HEK293 (cell line): ENCODE measurements around the gene MEGF6.

Experiments
- CTCF ChIA-PET: fragments of 350-600 bp; formaldehyde crosslinking; extraction: SDS; loops from one replicate; lab custom pipeline; 2021; ENCODE audit warnings: antibody characterized with exemption; lab: Yijun Ruan, JAX
- POLR2A ChIA-PET: fragments of 300-600 bp; formaldehyde crosslinking; extraction: SDS; loops from one replicate; lab custom pipeline; 2020; ENCODE audit warnings: antibody characterized with exemption, inconsistent platforms; lab: Yijun Ruan, JAX
- H3K27ac ChIP-seq: fragments of 200-500 bp; sonication (Bioruptor generic); 2 replicates; pipeline ENCODE4 v1.5.1; 2014; ENCODE audit warnings: low read depth, low read length, control low read depth, inconsistent platforms; ENCODE audit errors: extremely low read depth
- H3K36me3 ChIP-seq, 2 experiments: fragments of 200-500 bp in 1 of 2; sonication (Bioruptor generic) in 1 of 2; 1 replicate in 1 of 2; 2 replicates in 1 of 2; pipeline ENCODE4 v1.5.1; 2014 to 2017; ENCODE audit warnings: inconsistent platforms in 2 of 2, low read length in 2 of 2; ENCODE audit not compliant: control insufficient read depth in 2 of 2, insufficient read depth in 1 of 2
- H3K4me1 ChIP-seq: fragments of 200-500 bp; sonication (Bioruptor generic); 2 replicates; pipeline ENCODE4 v1.5.1; 2014; ENCODE audit warnings: mild to moderate bottlenecking, low read length, inconsistent platforms; ENCODE audit not compliant: control insufficient read depth, insufficient read depth
- H3K4me3 ChIP-seq: 2 replicates; pipeline ENCODE4 v1.5.1; 2011; ENCODE audit warnings: low read depth, mild to moderate bottlenecking, control low read depth, low read length, moderate library complexity
- H3K9me3 ChIP-seq: fragments of 200-500 bp; sonication (Bioruptor generic); 2 replicates; pipeline ENCODE4 v1.5.1; 2014; ENCODE audit warnings: low read depth, low read length, inconsistent platforms; ENCODE audit not compliant: control insufficient read depth, insufficient read depth
- GLIS2 ChIP-seq: fragments of 450-650 bp; formaldehyde crosslinking; IDR thresholded peaks from 2 replicates; pipeline ENCODE4 v1.5.1; 2016; ENCODE audit warnings: missing biosample characterization, missing genetic modification characterization
- KLF1 ChIP-seq: fragments of 450-650 bp; formaldehyde crosslinking; IDR thresholded peaks from 2 replicates; pipeline ENCODE4 v1.5.1; 2016; ENCODE audit warnings: missing biosample characterization, missing genetic modification characterization
- KLF16 ChIP-seq: fragments of 450-650 bp; formaldehyde crosslinking; IDR thresholded peaks from 2 replicates; pipeline ENCODE4 v1.5.1; 2017; ENCODE audit warnings: missing biosample characterization, missing genetic modification characterization
- KLF7 ChIP-seq: fragments of 450-650 bp; formaldehyde crosslinking; IDR thresholded peaks from 2 replicates; pipeline ENCODE4 v1.5.1; 2016; ENCODE audit warnings: missing biosample characterization, missing genetic modification characterization, borderline replicate concordance
- OVOL3 ChIP-seq: fragments of 450-650 bp; formaldehyde crosslinking; IDR thresholded peaks from 2 replicates; pipeline ENCODE4 v1.5.1; 2016; ENCODE audit warnings: missing biosample characterization, missing genetic modification characterization
- REPIN1 ChIP-seq: fragments of 450-650 bp; formaldehyde crosslinking; IDR thresholded peaks from 2 replicates; pipeline ENCODE4 v1.5.1; 2017; ENCODE audit warnings: missing biosample characterization, missing genetic modification characterization, low read depth
- ZBTB1 ChIP-seq: fragments of 450-650 bp; formaldehyde crosslinking; IDR thresholded peaks from 2 replicates; pipeline ENCODE4 v1.5.1; 2016; ENCODE audit warnings: missing biosample characterization, missing genetic modification characterization
- ZFP69B ChIP-seq: fragments of 450-650 bp; formaldehyde crosslinking; IDR thresholded peaks from 2 replicates; pipeline ENCODE4 v1.5.1; 2016; ENCODE audit warnings: missing biosample characterization, missing genetic modification characterization
- ZNF138 ChIP-seq: fragments of 450-650 bp; formaldehyde crosslinking; IDR thresholded peaks from 2 replicates; pipeline ENCODE4 v1.5.1; 2016; ENCODE audit warnings: missing biosample characterization, missing genetic modification characterization, borderline replicate concordance
- ZNF266 ChIP-seq: fragments of 450-650 bp; formaldehyde crosslinking; IDR thresholded peaks from 2 replicates; pipeline ENCODE4 v1.5.1; 2016; ENCODE audit warnings: missing biosample characterization, missing genetic modification characterization, low read depth
- ZNF354C ChIP-seq: fragments of 450-650 bp; formaldehyde crosslinking; IDR thresholded peaks from 2 replicates; pipeline ENCODE4 v1.5.1; 2016; ENCODE audit warnings: missing biosample characterization, missing genetic modification characterization, low read depth, borderline replicate concordance
- ZNF416 ChIP-seq: fragments of 450-650 bp; formaldehyde crosslinking; IDR thresholded peaks from 2 replicates; pipeline ENCODE4 v1.5.1; 2016; ENCODE audit warnings: missing biosample characterization, missing genetic modification characterization
- ZNF660 ChIP-seq: fragments of 450-650 bp; IDR thresholded peaks from 2 replicates; pipeline ENCODE4 v1.5.1; 2018; ENCODE audit warnings: missing biosample characterization, mild to moderate bottlenecking, missing genetic modification characterization
- ZNF792 ChIP-seq: fragments of 450-650 bp; formaldehyde crosslinking; IDR thresholded peaks from 2 replicates; pipeline ENCODE4 v1.5.1; 2016; ENCODE audit warnings: missing biosample characterization, missing genetic modification characterization
- ZNF830 ChIP-seq: fragments of 450-650 bp; IDR thresholded peaks from 2 replicates; pipeline ENCODE4 v1.5.0; 2018; ENCODE audit warnings: missing biosample characterization, missing genetic modification characterization, low read depth, mild to moderate bottlenecking, moderate library complexity
- TF ChIP-seq, protein P1 (sequence below): fragments of 450-650 bp; formaldehyde crosslinking; IDR thresholded peaks from 2 replicates; pipeline ENCODE4 v1.5.1; 2016; ENCODE audit warnings: missing biosample characterization, missing genetic modification characterization
- TF ChIP-seq, protein P2 (sequence below): fragments of 450-650 bp; formaldehyde crosslinking; IDR thresholded peaks from 2 replicates; pipeline ENCODE4 v1.5.1; 2017; ENCODE audit warnings: missing biosample characterization, mild to moderate bottlenecking, missing genetic modification characterization, moderate library complexity
- TF ChIP-seq, protein P3 (sequence below): fragments of 450-650 bp; formaldehyde crosslinking; IDR thresholded peaks from 2 replicates; pipeline ENCODE4 v1.5.1; 2016; ENCODE audit warnings: missing biosample characterization, missing genetic modification characterization
- TF ChIP-seq, protein P4 (sequence below): fragments of 450-650 bp; formaldehyde crosslinking; IDR thresholded peaks from 2 replicates; pipeline ENCODE4 v1.5.1; 2016; ENCODE audit warnings: missing biosample characterization, missing genetic modification characterization

Gene MEGF6

DNA sequence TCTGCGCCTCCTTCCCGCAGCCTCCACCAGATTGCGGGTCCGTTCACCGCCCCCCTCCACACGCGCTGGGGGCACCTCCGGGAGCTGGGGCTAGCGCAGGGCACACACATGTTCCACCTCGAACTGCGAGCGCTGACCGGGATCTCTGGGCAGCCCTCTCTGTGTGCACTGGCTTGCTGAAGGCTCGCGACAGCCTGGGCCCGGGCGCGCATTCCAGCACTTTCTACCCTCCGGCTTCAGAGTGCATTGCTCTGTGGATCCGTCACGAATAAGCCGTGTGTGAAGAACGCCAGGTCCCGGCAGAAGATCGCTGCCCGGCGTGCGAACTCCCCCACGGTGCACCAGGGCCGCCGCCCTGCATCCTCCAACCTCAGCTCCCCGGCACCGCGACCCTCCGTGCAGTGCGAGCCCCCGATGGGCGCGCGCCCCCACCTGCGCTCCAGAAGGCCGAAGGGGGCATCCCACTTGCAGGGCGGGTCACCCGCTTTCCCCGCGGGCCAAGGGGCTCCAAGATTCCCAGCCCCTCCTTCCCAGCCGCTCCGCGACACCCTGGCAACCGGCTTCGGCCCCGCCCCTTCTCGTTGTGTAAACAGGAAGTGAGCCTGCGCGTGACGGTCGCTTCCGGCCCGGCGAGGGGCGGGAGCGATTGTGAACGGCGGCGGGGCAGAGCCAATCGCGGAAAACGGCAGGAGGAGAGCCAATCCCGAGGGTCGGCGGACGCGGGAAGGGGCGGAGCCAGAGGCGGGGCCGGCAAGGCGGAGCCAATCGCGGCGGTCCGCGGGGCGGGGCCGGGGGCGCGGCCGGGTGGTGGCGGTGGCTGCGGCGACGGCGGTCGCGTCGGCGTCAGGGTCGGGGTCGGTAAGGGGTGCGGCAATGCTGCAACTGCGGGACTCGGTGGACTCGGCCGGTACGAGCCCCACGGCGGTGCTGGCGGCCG lies 13.2 kb upstream of the MEGF6 start, which contains the start of gene TPRG1L (continued):
- TF ChIP-seq ZBTB1 (tag by site-specific recombination) (no peak), KLF7 (tag by site-specific recombination) (no peak), ZNF416 (no peak), REPIN1 (tag by site-specific recombination) (no peak), ZNF792 (tag by site-specific recombination) (no peak), ZNF830 (tag by site-specific recombination) (no peak), ZNF266 (tag by site-specific recombination) (no peak), GLIS2 (peak; percentile 84), KLF16 (tag by site-specific recombination) (peak; percentile 67; the same call in 1 of the 2 replicates), ZNF660 (tag by site-specific recombination) (no peak), KLF1 (tag by site-specific recombination) (peak; percentile 58), ZNF138 (tag by site-specific recombination) (no peak), OVOL3 (tag by site-specific recombination) (no peak), ZNF354C (tag by site-specific recombination) (no peak), ZFP69B (no peak)
- TF ChIP-seq, protein P1, sequence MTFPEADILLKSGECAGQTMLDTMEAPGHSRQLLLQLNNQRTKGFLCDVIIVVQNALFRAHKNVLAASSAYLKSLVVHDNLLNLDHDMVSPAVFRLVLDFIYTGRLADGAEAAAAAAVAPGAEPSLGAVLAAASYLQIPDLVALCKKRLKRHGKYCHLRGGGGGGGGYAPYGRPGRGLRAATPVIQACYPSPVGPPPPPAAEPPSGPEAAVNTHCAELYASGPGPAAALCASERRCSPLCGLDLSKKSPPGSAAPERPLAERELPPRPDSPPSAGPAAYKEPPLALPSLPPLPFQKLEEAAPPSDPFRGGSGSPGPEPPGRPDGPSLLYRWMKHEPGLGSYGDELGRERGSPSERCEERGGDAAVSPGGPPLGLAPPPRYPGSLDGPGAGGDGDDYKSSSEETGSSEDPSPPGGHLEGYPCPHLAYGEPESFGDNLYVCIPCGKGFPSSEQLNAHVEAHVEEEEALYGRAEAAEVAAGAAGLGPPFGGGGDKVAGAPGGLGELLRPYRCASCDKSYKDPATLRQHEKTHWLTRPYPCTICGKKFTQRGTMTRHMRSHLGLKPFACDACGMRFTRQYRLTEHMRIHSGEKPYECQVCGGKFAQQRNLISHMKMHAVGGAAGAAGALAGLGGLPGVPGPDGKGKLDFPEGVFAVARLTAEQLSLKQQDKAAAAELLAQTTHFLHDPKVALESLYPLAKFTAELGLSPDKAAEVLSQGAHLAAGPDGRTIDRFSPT, result no peak
- TF ChIP-seq, all 188 proteins: peak for 32

DNA sequence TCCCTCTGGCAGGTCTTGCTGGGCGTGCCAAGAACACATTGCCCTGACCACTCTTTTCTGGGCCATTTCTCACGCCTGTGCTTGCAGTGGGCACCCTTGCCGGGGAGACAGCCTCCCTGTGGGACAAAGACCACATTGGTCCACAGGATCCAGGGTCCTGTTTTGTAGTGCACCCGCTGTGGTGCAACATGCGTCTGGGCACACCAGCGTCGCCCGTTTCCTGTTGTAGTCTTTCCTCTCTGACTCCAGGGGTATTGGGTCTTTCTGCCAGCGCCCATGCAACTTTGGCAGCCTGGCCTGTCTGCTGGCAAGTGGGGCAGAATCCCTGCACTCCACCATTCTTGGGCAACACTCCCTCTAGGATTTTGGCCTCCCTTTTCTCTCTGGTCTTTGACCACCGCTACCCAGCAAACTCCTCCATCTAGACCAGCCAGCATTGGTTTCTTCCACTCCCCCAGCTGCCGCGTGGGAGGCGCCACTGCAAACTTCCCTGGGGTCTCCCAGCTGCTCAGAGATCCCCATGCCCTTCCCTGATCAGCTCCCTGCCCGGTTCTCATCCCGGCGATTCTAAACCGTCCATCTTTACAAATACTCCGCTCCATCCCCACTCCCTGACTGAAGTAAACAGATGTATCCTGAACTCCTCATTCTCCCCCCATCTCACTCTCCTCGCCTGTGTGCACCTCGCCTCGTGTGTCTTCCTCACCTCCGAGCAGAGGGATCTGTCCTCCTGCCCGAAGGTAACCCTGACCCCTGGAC lies 12.3 kb upstream of the MEGF6 start:
- ChIA-PET POLR2A (no interaction called here), CTCF (interaction anchor here (0.6 to 5.5 kb wide), 7 partner anchors 8 to 171 kb away, joined by 3 to 120 read pairs (median 4); no protein-coding TSS in a partner anchor)
- no peaks in the 10 kb centered on the region for H3K9me3 ChIP-seq
- peak overlapping the region; percentile 95 for H3K4me3 ChIP-seq
- no peak overlapping the region; the same call in 1 of the 2 replicates for H3K27ac ChIP-seq
- no peaks in the 10 kb centered on the region for H3K4me1 ChIP-seq
- TF ChIP-seq, protein P2, sequence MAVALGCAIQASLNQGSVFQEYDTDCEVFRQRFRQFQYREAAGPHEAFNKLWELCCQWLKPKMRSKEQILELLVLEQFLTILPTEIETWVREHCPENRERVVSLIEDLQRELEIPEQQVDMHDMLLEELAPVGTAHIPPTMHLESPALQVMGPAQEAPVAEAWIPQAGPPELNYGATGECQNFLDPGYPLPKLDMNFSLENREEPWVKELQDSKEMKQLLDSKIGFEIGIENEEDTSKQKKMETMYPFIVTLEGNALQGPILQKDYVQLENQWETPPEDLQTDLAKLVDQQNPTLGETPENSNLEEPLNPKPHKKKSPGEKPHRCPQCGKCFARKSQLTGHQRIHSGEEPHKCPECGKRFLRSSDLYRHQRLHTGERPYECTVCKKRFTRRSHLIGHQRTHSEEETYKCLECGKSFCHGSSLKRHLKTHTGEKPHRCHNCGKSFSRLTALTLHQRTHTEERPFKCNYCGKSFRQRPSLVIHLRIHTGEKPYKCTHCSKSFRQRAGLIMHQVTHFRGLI (tag by site-specific recombination), result no peak
- no peak for TF ChIP-seq ZNF266 (tag by site-specific recombination)
- TF ChIP-seq, protein P3, sequence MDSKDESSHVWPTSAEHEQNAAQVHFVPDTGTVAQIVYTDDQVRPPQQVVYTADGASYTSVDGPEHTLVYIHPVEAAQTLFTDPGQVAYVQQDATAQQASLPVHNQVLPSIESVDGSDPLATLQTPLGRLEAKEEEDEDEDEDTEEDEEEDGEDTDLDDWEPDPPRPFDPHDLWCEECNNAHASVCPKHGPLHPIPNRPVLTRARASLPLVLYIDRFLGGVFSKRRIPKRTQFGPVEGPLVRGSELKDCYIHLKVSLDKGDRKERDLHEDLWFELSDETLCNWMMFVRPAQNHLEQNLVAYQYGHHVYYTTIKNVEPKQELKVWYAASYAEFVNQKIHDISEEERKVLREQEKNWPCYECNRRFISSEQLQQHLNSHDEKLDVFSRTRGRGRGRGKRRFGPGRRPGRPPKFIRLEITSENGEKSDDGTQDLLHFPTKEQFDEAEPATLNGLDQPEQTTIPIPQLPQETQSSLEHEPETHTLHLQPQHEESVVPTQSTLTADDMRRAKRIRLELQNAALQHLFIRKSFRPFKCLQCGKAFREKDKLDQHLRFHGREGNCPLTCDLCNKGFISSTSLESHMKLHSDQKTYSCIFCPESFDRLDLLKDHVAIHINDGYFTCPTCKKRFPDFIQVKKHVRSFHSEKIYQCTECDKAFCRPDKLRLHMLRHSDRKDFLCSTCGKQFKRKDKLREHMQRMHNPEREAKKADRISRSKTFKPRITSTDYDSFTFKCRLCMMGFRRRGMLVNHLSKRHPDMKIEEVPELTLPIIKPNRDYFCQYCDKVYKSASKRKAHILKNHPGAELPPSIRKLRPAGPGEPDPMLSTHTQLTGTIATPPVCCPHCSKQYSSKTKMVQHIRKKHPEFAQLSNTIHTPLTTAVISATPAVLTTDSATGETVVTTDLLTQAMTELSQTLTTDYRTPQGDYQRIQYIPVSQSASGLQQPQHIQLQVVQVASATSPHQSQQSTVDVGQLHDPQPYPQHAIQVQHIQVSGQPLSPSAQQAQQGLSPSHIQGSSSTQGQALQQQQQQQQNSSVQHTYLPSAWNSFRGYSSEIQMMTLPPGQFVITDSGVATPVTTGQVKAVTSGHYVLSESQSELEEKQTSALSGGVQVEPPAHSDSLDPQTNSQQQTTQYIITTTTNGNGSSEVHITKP, result peak; percentile 89
- TF ChIP-seq, protein P4, sequence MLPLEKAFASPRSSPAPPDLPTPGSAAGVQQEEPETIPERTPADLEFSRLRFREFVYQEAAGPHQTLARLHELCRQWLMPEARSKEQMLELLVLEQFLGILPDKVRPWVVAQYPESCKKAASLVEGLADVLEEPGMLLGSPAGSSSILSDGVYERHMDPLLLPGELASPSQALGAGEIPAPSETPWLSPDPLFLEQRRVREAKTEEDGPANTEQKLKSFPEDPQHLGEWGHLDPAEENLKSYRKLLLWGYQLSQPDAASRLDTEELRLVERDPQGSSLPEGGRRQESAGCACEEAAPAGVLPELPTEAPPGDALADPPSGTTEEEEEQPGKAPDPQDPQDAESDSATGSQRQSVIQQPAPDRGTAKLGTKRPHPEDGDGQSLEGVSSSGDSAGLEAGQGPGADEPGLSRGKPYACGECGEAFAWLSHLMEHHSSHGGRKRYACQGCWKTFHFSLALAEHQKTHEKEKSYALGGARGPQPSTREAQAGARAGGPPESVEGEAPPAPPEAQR (tag by site-specific recombination), result no peak
- H3K36me3 ChIP-seq, result peaks cover 7 to 18% of the 10 kb centered on the region in 2 experiments
